SK-N-SH treated with all-trans-retinoic acid at 6 μM for 48 hours (cell line): ENCODE results near the gene NFE2L1.
"Not testable (repeated sequence)": the region's sequence is repeated elsewhere in the genome, so short reads cannot be mapped to it uniquely, and the experiment has no call there.

Source experiments
- ATAC-seq: fragments of 200-7000 bp; cut with Tn5 transposase; 3 replicates; pipeline ENCODE4 v1.9.1; 2020; ENCODE audit warnings: mild to moderate bottlenecking, moderate library complexity
- ARNTL ChIP-seq: fragments of 450-650 bp; formaldehyde crosslinking; IDR thresholded peaks from 2 replicates; pipeline ENCODE4 v1.5.0; 2020; ENCODE audit warnings: low read depth, mild to moderate bottlenecking, moderate library complexity, borderline replicate concordance
- BACH2 ChIP-seq: fragments of 250-450 bp; sonication (Bioruptor Pico); IDR thresholded peaks from 2 replicates; pipeline ENCODE4 v1.9.0; 2021; ENCODE audit warnings: mild to moderate bottlenecking, borderline replicate concordance
- CREB5 ChIP-seq: fragments of 250-450 bp; sonication (Bioruptor Pico); IDR thresholded peaks from 2 replicates; pipeline ENCODE4 v1.5.1; 2020; ENCODE audit warnings: low read depth, mild to moderate bottlenecking, moderate library complexity
- CSDC2 ChIP-seq: fragments of 250-450 bp; sonication (Bioruptor Pico); IDR thresholded peaks from 2 replicates; pipeline ENCODE4 v1.5.0; 2020; ENCODE audit warnings: mild to moderate bottlenecking, moderate library complexity
- ESRRG ChIP-seq: fragments of 250-450 bp; sonication (Bioruptor Pico); IDR thresholded peaks from 2 replicates; pipeline ENCODE4 v1.6.1; 2021; ENCODE audit warnings: mild to moderate bottlenecking
- GLIS3 ChIP-seq: fragments of 250-450 bp; sonication (Bioruptor Pico); IDR thresholded peaks from 2 replicates; pipeline ENCODE4 v1.5.0; 2020; ENCODE audit warnings: mild to moderate bottlenecking, moderate library complexity
- ISL1 ChIP-seq: fragments of 250-450 bp; sonication (Bioruptor Pico); IDR thresholded peaks from 2 replicates; pipeline ENCODE4 v2.1.2; 2022; ENCODE audit warnings: mild to moderate bottlenecking, moderate library complexity
- OSR1 ChIP-seq: fragments of 250-450 bp; sonication (Bioruptor Pico); IDR thresholded peaks from 2 replicates; pipeline ENCODE4 v1.8.0; 2022; ENCODE audit warnings: moderate library complexity, mild to moderate bottlenecking, inconsistent platforms
- POU6F1 ChIP-seq: fragments of 250-450 bp; sonication (Bioruptor Pico); IDR thresholded peaks from 2 replicates; pipeline ENCODE4 v1.8.0; 2021; ENCODE audit warnings: low read depth, mild to moderate bottlenecking, moderate library complexity, borderline replicate concordance
- SNAI2 ChIP-seq: fragments of 250-450 bp; sonication (Bioruptor Pico); IDR thresholded peaks from 2 replicates; pipeline ENCODE4 v1.5.0; 2020; ENCODE audit warnings: mild to moderate bottlenecking, moderate library complexity
- TCF4 ChIP-seq: fragments of 250-450 bp; sonication (Bioruptor Pico); IDR thresholded peaks from 2 replicates; pipeline ENCODE4 v1.8.0; 2021; ENCODE audit warnings: mild to moderate bottlenecking, moderate library complexity, borderline replicate concordance
- TOX ChIP-seq: fragments of 250-450 bp; sonication (Bioruptor Pico); IDR thresholded peaks from 2 replicates; pipeline ENCODE4 v1.8.0; 2021; ENCODE audit warnings: mild to moderate bottlenecking, moderate library complexity, borderline replicate concordance
- TSHZ2 ChIP-seq: fragments of 250-450 bp; sonication (Bioruptor Pico); IDR thresholded peaks from 2 replicates; pipeline ENCODE4 v1.5.0; 2020; ENCODE audit warnings: mild to moderate bottlenecking, moderate library complexity
- ZC3H10 ChIP-seq: fragments of 250-450 bp; sonication (Bioruptor Pico); IDR thresholded peaks from 2 replicates; pipeline ENCODE4 v1.5.1; 2021; ENCODE audit warnings: mild to moderate bottlenecking, moderate library complexity
- ZFP3 ChIP-seq: fragments of 250-450 bp; sonication (Bioruptor Pico); IDR thresholded peaks from 2 replicates; pipeline ENCODE4 v1.5.0; 2020; ENCODE audit warnings: mild to moderate bottlenecking, moderate library complexity
- ZFP30 ChIP-seq: fragments of 450-650 bp; formaldehyde crosslinking; IDR thresholded peaks from 2 replicates; pipeline ENCODE4 v1.5.0; 2022; ENCODE audit warnings: mild to moderate bottlenecking, moderate library complexity
- ZNF565 ChIP-seq: fragments of 450-650 bp; formaldehyde crosslinking; conservative IDR thresholded peaks from 2 replicates; pipeline ENCODE4 v1.5.0; 2020; ENCODE audit warnings: low read depth, mild to moderate bottlenecking, moderate library complexity
- ZNF70 ChIP-seq: fragments of 450-650 bp; formaldehyde crosslinking; IDR thresholded peaks from 2 replicates; pipeline ENCODE4 v1.5.0; 2020; ENCODE audit warnings: mild to moderate bottlenecking, moderate library complexity
- ZNF8 ChIP-seq: fragments of 450-650 bp; formaldehyde crosslinking; IDR thresholded peaks from 2 replicates; pipeline ENCODE4 v1.5.0; 2020; ENCODE audit warnings: mild to moderate bottlenecking, moderate library complexity

The NFE2L1 gene

GRCh38 chr17:48064638-48065037 is 16.5 kb downstream of the NFE2L1 start (continued):
- TF ChIP-seq TSHZ2 (CRISPR knock-in tag) (no peak), CSDC2 (CRISPR knock-in tag) (no peak), BACH2 (CRISPR knock-in tag) (no peak)

- no peak for TF ChIP-seq ISL1 (CRISPR knock-in tag)
- no peak for ATAC-seq
Observed at GRCh38 chr17:48066192-48066591, 18.0 kb downstream of the NFE2L1 start.

GRCh38 chr17:48066656-48067055 is 18.5 kb downstream of the NFE2L1 start:
- ATAC-seq, result no peak
- TF ChIP-seq CREB5 (CRISPR knock-in tag), result no peak
- no peak for TF ChIP-seq OSR1 (CRISPR knock-in tag)
- TF ChIP-seq TSHZ2 (CRISPR knock-in tag), result no peak

- no peak for ATAC-seq
- TF ChIP-seq ZNF565 (CRISPR knock-in tag), result no peak
- TF ChIP-seq TOX (CRISPR knock-in tag), result no peak
- TF ChIP-seq, all 23 proteins: peak for 0
Observed at GRCh38 chr17:48067245-48067644, 19.1 kb downstream of the NFE2L1 start.

- not testable (repeated sequence) for ATAC-seq
Observed at GRCh38 chr17:48067808-48068207, 19.6 kb downstream of the NFE2L1 start.

- ATAC-seq, result peak; percentile 82
Observed at GRCh38 chr17:48068491-48068961, 20.4 kb downstream of the NFE2L1 start.

More at GRCh38 chr17:48068491-48068961, 20.4 kb downstream of the NFE2L1 start:
- TF ChIP-seq TSHZ2 (CRISPR knock-in tag), result no peak
- no peak for TF ChIP-seq ZNF565 (CRISPR knock-in tag)
- TF ChIP-seq POU6F1 (CRISPR knock-in tag), result no peak
- TF ChIP-seq GLIS3, result no peak
- no peak for TF ChIP-seq TCF4 (CRISPR knock-in tag)
- no peak for TF ChIP-seq CSDC2 (CRISPR knock-in tag)
- no peak for TF ChIP-seq ZFP3 (CRISPR knock-in tag)
- no peak for TF ChIP-seq CREB5 (CRISPR knock-in tag)
- no peak for TF ChIP-seq ZNF8 (CRISPR knock-in tag)
- no peak for TF ChIP-seq ZC3H10 (CRISPR knock-in tag)
- no peak for TF ChIP-seq SNAI2 (CRISPR knock-in tag)
- TF ChIP-seq ESRRG (CRISPR knock-in tag), result no peak
- TF ChIP-seq ARNTL (CRISPR knock-in tag), result no peak
- no peak for TF ChIP-seq BACH2 (CRISPR knock-in tag)
- TF ChIP-seq ZNF70, result no peak
- no peak for TF ChIP-seq OSR1 (CRISPR knock-in tag)
- TF ChIP-seq ZFP30, result no peak
- no peak for TF ChIP-seq ISL1 (CRISPR knock-in tag)
